ENCODE data around the gene ABCG2.

GRCh38 chr4:88191404-88191803 lies 33.0 kb upstream of the ABCG2 start:
- TF ChIP-seq CTCF (IDR thresholded peaks at IDR 0.05) (no peak), POLR2AphosphoS5 (IDR thresholded peaks at IDR 0.05) (no peak)

Data from prostate gland (tissue), 2 donors.